EH (cell line): Measurements from ENCODE around the gene PCDHB9.
"Not testable (repeated sequence)": the region's sequence is repeated elsewhere in the genome, so short reads cannot be mapped to it uniquely, and the experiment has no call there.

ENCODE experiments used
- DNase-seq: peaks from one replicate; pipeline ENCODE4 v3.0.0-alpha.2; 2015; ENCODE audit warnings: low read depth

PCDHB9 gene

DNA sequence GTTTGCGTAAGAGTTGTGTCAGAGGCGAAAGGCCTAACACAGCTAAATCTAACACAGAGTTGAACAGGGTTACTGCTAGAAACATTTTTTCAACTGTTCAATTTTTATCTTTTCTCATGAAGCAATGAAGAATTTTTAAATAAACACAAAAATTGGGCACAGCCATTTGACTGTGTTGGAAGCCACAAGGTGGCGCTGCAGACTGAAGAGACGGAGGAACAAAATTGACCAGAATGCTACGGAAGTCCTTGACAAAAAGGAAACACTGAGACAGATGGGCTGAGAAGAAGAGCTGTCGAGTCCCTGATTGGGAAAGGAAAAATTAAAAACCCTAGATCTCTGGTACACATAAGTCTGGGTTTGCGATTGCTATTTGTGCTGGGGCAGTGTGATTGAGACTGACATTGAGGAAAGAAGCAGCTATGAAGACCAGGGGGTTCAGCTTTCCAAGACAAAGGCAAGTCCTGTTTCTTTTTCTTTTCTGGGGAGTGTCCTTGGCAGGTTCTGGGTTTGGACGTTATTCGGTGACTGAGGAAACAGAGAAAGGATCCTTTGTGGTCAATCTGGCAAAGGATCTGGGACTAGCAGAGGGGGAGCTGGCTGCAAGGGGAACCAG, at the start of gene PCDHB9:
Gene PCDHB9 (plus strand): TSS at position 265 of the 616 bp plus-strand sequence. CDS start 158 bp downstream, at position 423.
- DNase-seq: peak; percentile 46

DNA sequence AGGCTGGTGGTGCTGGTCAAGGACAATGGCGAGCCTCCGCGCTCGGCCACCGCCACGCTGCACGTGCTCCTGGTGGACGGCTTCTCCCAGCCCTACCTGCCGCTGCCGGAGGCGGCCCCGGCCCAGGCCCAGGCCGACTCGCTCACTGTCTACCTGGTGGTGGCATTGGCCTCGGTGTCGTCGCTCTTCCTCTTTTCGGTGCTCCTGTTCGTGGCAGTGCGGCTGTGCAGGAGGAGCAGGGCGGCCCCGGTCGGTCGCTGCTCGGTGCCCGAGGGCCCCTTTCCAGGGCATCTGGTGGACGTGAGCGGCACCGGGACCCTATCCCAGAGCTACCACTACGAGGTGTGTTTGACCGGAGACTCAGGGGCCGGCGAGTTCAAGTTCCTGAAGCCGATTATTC, 49.6 kb upstream of the PCDHB9 start:
- not testable (repeated sequence) for DNase-seq

DNA sequence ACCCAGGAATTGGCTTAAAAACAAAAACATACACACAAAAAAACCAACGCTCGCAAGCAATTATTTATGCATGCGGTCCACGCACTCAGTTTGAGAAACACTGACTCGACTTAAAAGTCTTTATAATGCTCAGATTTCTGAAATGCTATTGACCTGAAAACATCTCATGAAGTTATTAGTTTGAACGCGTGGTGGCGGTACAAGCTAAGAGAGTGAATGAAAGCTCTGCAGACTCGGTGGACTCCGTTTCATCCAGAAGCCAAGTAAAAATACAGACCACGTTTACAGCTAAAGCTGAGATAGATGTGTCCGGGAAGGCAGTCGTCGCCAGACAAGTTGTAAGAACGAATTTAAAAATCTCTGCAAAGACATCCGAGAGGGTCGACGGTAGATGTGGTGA, 37.1 kb upstream of the PCDHB9 start, which contains the start of gene PCDHB6:
Gene PCDHB6 (plus strand): TSS at position 246 of the 400 bp plus-strand sequence. CDS start 201 bp downstream, outside the sequence.
- peak; percentile 8 for DNase-seq

DNA sequence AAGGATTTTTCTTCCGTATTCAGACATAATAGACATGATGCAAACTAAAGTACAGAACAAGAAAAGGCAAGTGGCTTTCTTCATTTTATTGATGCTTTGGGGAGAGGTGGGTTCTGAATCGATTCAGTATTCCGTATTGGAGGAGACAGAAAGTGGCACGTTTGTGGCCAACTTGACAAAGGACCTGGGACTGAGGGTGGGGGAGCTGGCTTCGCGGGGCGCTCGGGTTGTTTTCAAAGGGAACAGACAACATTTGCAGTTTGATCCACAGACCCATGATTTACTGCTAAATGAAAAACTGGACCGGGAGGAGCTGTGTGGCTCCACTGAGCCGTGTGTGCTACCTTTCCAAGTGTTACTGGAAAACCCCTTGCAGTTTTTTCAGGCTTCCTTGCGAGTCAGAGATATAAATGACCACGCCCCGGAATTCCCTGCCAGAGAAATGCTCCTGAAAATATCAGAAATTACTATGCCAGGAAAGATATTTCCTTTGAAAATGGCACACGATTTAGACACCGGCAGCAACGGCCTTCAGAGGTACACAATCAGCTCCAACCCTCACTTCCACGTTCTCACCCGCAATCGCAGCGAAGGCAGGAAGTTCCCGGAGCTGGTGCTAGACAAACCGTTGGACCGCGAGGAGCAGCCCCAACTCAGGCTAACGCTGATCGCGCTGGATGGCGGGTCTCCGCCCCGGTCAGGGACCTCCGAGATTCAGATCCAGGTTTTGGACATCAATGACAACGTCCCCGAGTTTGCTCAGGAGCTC, 36.6 kb upstream of the PCDHB9 start:
- no peak for DNase-seq

DNA sequence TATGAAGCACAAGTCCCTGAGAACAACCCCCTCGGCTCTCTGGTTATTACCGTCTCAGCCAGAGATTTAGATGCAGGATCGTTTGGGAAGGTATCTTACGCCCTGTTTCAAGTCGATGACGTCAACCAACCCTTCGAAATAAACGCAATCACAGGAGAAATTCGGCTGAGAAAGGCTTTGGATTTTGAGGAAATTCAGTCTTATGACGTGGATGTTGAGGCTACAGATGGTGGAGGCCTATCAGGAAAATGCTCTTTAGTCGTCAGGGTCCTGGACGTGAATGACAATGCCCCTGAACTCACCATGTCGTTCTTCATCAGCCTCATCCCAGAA, 36.0 kb upstream of the PCDHB9 start:
- no peak for DNase-seq

DNA sequence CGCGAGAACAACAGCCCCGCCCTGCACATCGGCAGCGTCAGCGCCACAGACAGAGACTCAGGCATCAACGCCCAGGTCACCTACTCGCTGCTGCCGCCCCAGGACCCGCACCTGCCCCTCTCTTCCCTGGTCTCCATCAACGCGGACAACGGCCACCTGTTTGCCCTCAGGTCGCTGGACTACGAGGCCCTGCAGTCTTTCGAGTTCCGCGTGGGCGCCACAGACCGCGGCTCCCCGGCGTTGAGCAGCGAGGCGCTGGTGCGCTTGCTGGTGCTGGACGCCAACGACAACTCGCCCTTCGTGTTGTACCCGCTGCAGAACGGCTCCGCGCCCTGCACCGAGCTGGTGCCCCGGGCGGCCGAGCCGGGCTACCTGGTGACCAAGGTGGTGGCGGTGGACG, 35.3 kb upstream of the PCDHB9 start:
- not testable (repeated sequence) for DNase-seq

DNA sequence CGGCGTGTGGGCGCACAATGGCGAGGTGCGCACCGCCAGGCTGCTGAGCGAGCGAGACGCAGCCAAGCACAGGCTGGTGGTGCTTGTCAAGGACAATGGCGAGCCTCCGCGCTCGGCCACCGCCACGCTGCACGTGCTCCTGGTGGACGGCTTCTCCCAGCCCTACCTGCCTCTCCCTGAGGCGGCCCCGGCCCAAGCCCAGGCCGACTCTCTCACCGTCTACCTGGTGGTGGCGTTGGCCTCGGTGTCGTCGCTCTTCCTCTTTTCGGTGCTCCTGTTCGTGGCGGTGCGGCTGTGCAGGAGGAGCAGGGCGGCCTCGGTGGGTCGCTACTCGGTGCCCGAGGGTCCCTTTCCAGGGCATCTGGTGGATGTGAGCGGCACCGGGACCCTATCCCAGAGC, 34.9 kb upstream of the PCDHB9 start:
- DNase-seq: not testable (repeated sequence)

DNA sequence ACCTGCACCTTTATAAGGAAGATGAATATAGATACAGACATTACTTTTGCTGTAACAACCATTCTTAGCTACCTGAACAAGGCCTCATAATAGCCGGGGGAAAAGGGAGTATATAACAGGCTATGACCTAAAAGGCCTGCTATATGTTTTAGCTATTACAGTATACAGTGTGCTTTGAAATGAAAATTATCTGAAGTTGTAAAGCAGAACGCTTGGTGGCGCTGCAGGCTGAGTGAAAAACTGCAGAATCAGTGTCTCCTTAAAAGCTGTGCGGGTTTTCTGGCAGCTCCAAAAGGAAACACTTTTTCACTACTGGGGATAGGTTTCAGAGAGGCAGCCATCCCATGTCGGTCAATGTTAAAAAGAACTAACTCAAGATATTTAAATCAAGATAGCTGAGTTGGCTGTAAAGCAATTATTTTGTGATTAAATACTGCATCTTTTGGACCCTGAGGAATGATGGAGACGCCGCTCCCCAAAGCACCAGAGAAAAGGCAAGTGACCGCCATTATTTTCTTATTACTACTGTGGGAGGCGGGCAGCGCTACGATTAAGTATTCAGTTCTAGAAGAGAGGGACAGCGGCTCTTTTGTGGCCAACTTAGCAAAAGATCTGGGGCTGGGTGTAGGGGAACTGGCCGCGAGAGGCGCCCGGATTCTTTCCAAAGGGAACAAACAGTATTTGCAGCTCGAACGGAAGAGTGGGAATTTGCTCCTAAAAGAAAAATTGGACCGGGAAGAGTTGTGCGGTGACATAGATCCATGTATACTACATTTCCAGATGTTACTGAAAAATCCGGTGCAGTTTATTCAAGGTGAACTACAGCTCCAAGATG, 31.2 kb upstream of the PCDHB9 start:
- no peak for DNase-seq

DNA sequence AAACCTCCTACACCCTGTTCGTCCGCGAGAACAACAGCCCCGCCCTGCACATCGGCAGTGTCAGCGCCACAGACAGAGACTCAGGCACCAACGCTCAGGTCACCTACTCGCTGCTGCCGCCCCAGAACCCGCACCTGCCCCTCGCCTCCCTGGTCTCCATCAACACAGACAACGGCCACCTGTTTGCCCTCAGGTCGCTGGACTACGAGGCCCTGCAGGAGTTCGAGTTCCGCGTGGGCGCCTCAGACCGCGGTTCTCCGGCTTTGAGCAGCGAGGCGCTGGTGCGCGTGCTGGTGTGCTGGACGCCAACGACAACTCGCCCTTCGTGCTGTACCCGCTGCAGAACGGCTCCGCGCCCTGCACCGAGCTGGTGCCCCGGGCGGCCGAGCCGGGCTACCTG, 29.6 kb upstream of the PCDHB9 start:
- not testable (repeated sequence) for DNase-seq

DNA sequence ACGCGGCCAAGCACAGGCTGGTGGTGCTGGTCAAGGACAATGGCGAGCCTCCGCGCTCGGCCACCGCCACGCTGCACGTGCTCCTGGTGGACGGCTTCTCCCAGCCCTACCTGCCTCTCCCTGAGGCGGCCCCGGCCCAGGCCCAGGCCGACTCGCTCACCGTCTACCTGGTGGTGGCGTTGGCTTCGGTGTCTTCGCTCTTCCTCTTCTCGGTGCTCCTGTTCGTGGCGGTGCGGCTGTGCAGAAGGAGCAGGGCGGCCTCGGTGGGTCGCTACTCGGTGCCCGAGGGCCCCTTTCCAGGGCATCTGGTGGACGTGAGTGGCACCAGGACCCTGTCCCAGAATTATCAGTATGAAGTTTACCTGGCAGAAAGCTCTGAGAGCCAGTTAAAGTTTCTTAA, 29.1 kb upstream of the PCDHB9 start:
- not testable (repeated sequence) for DNase-seq

DNA sequence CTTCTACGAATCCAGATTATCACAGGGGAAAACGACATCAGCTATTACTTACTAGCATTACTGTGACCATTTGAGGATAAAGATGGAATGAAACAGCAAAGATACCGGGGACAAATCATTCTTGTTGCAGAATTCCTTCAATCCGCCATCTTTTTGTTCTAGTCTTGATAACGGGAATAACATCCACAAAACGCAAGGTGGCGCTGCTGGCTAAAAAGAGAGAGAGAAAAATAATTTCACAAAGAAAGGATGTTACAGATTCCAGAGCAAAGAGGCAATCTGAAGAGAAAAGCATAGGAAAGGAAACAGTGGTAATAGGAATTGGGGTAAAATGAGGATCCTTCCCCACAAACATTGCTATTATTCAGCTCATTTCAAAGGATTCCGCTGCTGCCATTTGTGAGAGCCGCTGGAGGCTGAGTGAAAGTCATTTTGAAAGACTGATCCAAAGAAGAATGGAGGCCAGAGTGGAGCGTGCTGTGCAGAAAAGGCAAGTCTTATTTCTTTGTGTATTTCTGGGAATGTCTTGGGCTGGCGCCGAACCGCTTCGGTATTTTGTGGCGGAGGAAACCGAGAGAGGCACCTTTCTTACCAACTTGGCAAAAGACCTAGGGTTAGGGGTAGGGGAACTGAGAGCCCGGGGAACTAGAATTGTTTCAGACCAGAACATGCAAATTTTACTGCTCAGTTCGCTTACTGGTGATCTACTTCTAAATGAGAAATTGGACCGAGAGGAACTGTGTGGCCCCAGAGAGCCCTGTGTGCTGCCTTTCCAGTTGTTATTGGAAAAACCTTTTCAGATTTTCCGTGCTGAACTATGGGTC, 14.4 kb upstream of the PCDHB9 start, which contains the start of gene PCDHB7:
Gene PCDHB7 (plus strand): TSS at position 264 of the 824 bp plus-strand sequence. CDS start 192 bp downstream, at position 456.
- DNase-seq: peak; percentile 47

DNA sequence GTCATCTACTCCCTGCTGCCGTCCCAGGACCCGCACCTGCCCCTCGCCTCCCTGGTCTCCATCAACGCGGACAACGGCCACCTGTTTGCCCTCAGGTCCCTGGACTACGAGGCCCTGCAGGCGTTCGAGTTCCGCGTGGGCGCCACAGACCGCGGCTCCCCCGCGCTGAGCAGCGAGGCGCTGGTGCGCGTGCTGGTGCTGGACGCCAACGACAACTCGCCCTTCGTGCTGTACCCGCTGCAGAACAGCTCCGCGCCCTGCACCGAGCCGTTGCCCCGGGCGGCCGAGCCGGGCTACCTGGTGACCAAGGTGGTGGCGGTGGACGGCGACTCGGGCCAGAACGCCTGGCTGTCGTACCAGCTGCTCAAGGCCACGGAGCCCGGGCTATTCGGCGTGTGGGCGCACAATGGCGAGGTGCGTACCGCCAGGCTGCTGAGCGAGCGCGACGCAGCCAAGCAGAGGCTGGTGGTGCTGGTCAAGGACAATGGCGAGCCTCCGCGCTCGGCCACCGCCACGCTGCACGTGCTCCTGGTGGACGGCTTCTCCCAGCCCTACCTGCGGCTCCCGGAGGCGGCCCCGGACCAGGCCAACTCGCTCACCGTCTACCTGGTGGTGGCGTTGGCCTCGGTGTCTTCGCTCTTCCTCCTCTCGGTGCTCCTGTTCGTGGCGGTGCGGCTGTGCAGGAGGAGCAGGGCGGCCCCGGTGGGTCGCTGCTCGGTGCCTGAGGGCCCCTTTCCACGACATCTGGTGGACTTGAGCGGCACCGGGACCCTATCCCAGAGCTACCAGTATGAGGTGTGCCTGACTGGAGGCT, 12.5 kb upstream of the PCDHB9 start:
- DNase-seq: not testable (repeated sequence)

DNA sequence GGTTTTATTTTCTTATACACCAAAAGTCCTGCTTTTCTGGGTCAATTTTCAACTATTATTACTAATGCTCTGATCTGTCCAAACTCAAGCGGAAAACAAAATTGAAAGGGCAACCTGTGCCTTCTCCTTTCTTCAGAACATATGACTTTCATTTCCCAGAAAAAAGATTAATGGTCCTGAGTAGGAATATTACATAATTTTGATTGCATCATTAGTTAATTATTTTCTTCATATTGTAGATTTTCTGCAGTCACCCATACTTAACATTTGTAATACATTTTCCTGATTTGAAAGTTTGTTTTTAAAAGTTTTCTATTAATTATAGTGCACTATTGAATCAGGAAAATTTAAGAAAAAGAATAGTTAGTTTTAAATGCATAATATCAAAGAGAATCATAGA, 11.0 kb upstream of the PCDHB9 start:
- DNase-seq: no peak

DNA sequence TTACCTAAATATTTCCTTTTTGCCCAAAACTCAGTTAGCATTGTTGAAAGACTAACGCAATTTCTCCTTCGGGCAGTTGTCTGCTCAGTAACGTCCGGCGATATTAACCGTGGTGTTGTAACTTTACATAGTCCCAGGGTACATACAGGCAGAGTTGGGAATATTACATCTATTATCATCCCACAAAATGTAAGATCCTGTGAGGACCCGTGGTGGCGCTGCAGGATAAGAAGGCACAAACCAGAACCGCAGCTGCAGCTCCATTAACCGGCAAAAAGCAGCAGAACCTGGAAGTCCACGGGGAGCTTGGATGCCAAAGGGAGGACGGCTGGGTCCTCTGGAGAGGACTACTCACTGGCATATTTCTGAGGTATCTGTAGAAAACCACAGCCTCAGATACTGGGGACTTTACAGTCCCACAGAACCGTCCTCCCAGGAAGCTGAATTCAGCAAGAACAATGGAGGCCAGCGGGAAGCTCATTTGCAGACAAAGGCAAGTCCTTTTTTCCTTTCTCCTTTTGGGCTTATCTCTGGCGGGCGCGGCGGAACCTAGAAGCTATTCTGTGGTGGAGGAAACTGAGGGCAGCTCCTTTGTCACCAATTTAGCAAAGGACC, 9.3 kb upstream of the PCDHB9 start, which contains the start of gene PCDHB8:
Gene PCDHB8 (plus strand): TSS at position 214 of the 615 bp plus-strand sequence. CDS start 245 bp downstream, at position 459.
- DNase-seq: peak; percentile 6

DNA sequence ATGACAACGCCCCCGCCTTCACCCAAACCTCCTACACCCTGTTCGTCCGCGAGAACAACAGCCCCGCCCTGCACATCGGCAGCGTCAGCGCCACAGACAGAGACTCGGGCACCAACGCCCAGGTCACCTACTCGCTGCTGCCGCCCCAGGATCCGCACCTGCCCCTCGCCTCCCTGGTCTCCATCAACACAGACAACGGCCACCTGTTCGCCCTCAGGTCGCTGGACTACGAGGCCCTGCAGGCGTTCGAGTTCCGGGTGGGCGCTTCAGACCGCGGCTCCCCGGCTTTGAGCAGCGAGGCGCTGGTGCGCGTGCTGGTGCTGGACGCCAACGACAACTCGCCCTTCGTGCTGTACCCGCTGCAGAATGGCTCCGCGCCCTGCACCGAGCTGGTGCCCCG, 7.6 kb upstream of the PCDHB9 start:
- not testable (repeated sequence) for DNase-seq

DNA sequence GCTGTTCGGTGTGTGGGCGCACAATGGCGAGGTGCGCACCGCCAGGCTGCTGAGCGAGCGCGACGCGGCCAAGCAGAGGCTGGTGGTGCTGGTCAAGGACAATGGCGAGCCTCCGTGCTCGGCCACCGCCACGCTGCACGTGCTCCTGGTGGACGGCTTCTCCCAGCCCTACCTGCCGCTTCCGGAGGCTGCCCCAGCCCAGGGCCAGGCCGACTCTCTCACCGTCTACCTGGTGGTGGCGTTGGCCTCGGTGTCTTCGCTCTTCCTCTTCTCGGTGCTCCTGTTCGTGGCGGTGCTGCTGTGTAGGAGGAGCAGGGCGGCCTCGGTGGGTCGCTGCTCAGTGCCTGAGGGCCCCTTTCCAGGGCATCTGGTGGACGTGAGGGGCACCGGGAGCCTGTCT, 7.1 kb upstream of the PCDHB9 start:
- DNase-seq: not testable (repeated sequence)

DNA sequence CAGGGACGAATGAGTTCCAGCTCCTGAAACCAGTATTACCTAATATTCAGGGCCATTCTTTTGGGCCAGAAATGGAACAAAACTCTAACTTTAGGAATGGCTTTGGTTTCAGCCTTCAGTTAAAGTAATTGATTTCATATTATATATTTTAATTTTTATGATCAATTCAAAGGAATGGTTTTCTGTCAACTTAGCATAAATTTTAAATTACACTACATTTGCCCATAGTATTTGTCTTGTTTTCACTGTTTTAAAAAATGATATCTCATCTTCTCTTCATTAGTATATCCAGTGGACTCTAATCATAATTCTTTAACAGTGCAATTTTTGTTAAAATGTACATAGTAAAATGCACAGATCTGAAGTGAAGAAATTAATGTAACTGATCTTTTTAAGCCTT, 6.6 kb upstream of the PCDHB9 start:
- DNase-seq: no peak

DNA sequence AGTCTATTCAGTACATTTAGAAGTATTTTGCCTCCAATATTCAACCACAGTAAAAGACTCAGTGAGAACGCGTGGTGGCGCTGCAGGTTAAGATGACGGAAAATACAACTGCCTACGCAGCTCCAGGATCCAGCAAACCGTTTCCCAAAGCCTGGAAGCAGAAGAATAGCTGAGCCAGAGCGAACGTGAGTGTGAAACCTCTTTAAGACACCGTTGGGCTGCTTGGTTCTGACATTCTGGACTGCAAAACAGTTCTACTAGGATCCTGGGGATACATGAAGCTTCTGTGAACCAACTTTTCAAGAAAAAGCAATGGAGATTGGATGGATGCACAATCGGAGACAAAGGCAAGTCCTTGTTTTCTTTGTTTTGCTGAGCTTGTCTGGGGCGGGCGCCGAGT, 4.7 kb upstream of the PCDHB9 start, which contains the start of gene PCDHB16:
Gene PCDHB16 (plus strand): TSS at position 140 of the 400 bp plus-strand sequence. CDS start 173 bp downstream, at position 313.
- peak; percentile 46 for DNase-seq

DNA sequence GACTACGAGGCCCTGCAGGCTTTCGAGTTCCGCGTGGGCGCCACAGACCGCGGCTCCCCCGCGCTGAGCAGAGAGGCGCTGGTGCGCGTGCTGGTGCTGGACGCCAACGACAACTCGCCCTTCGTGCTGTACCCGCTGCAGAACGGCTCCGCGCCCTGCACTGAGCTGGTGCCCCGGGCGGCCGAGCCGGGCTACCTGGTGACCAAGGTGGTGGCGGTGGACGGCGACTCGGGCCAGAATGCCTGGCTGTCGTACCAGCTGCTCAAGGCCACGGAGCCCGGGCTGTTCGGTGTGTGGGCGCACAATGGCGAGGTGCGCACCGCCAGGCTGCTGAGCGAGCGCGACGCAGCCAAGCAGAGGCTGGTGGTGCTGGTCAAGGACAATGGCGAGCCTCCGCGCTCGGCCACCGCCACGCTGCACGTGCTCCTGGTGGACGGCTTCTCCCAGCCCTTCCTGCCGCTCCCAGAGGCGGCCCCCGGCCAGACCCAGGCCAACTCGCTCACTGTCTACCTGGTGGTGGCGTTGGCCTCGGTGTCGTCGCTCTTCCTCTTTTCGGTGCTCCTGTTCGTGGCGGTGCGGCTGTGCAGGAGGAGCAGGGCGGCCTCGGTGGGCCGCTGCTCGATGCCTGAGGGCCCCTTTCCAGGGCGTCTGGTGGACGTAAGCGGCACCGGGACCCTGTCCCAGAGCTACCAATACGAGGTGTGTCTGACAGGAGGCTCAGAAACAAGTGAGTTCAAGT, 2.7 kb upstream of the PCDHB9 start:
- not testable (repeated sequence) for DNase-seq
